Measurements from ENCODE around the gene AVL9.

GRCh38 chr7:32609463-32609862 lies 114.2 kb downstream of the AVL9 start:
- TF ChIP-seq CTCF (conservative IDR thresholded peaks at IDR 0.05; ENCODE audit: low read depth, low read length) (no peak), EZH2 (IDR thresholded peaks at IDR 0.05; ENCODE audit: borderline replicate concordance, low read depth, low read length, poor library complexity, severe bottlenecking) (no peak)
